GM04504 (cell line): ENCODE results near the gene MAD1L1.
"Not testable (repeated sequence)": the region's sequence is repeated elsewhere in the genome, so short reads cannot be mapped to it uniquely, and the experiment has no call there.

Experiments used
- DNase-seq: peaks from one replicate; pipeline ENCODE4 v3.0.0-alpha.2; 2012; ENCODE audit warnings: low read depth

The MAD1L1 gene

GRCh38 chr7:2172311-2173188 is 60.2 kb downstream of the MAD1L1 start:
- peak; percentile 50 for DNase-seq

- DNase-seq, result no peak
These were observed 60.9 kb downstream of the MAD1L1 start for GRCh38 chr7:2171855-2172254.

- DNase-seq, result no peak
These were observed 61.9 kb downstream of the MAD1L1 start for GRCh38 chr7:2170576-2171521.

- no peak for DNase-seq
These were observed 62.7 kb downstream of the MAD1L1 start for GRCh38 chr7:2169923-2170575.

GRCh38 chr7:2168615-2169311 is 64.0 kb downstream of the MAD1L1 start:
- no peak for DNase-seq

- DNase-seq, result no peak
These were observed 66.0 kb downstream of the MAD1L1 start for GRCh38 chr7:2166625-2167280.

- no peak for DNase-seq
These were observed 66.8 kb downstream of the MAD1L1 start for GRCh38 chr7:2165610-2166594.

- no peak for DNase-seq
These were observed 67.5 kb downstream of the MAD1L1 start for GRCh38 chr7:2165239-2165609.

GRCh38 chr7:2164646-2165045 is 68.1 kb downstream of the MAD1L1 start:
- DNase-seq, result no peak

- no peak for DNase-seq
These were observed 68.9 kb downstream of the MAD1L1 start for GRCh38 chr7:2163600-2164555.

GRCh38 chr7:2162959-2163358 is 69.8 kb downstream of the MAD1L1 start:
- DNase-seq, result no peak

GRCh38 chr7:2162004-2162902 is 70.5 kb downstream of the MAD1L1 start:
- not testable (repeated sequence) for DNase-seq

GRCh38 chr7:2159176-2159520 is 73.6 kb downstream of the MAD1L1 start:
- no peak for DNase-seq

- DNase-seq, result no peak
These were observed 74.2 kb downstream of the MAD1L1 start for GRCh38 chr7:2158331-2159175.

- peak; percentile 68 for DNase-seq
These were observed 75.1 kb downstream of the MAD1L1 start for GRCh38 chr7:2157473-2158279.
